Tibial nerve (tissue), 4 donors: ENCODE measurements around the gene DLGAP5.

ENCODE experiments used
- CTCF ChIP-seq, 5 experiments: fragments of 200-600 bp in 3 of 5; fragments of 450-650 bp in 2 of 5; sonication (generic) in 3 of 5; IDR thresholded peaks; one replicate each; pipeline ENCODE4 v1.5.1; 2016 to 2019; ENCODE audit warnings: antibody characterized with exemption in 5 of 5, mild to moderate bottlenecking in 3 of 5, moderate library complexity in 2 of 5
- EP300 ChIP-seq, 2 donors: sonication (generic); formaldehyde crosslinking; IDR thresholded peaks; one replicate each; pipeline ENCODE4 v1.6.1; 2017; ENCODE audit warnings: antibody characterized with exemption in 2 of 2, mild to moderate bottlenecking in 1 of 2
- POLR2A ChIP-seq, 2 donors: fragments of 450-650 bp; IDR thresholded peaks; one replicate each; pipeline ENCODE4 v1.6.1; 2017; ENCODE audit warnings: antibody characterized with exemption in 2 of 2, mild to moderate bottlenecking in 2 of 2, moderate library complexity in 2 of 2

DNA sequence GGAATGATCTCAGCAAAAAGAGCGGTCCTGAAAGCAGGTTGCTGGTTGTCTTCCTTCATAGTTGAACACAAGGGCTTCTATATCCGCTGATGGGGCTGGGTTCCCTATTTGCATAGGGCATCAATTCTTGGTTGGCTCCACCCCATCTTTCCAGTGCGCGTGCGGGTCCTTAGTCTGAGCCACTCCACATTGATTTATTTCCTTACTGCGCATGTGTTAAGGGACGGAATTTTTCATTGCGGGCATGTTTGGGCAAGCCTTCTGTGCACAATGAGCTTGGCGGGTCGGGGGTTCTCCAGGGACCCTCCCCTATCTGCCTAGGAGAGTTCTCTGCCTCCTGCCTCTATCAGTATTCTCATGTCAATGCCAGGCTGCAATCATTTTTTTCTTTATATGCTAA lies 21.2 kb upstream of the DLGAP5 start:
- TF ChIP-seq CTCF (IDR thresholded peaks at IDR 0.05) (no peak), EP300 (IDR thresholded peaks at IDR 0.05) (no peak), POLR2A (IDR thresholded peaks at IDR 0.05) (no peak)
